Upper lobe of left lung (tissue), 4 donors: ENCODE measurements around the gene LPXN.
"Not testable (repeated sequence)": the region's sequence is repeated elsewhere in the genome, so short reads cannot be mapped to it uniquely, and the experiment has no call there.

Source experiments
- CTCF ChIP-seq, 6 experiments: fragments of 450-650 bp in 4 of 6; fragments of 200-600 bp in 2 of 6; sonication (generic) in 2 of 6; IDR thresholded peaks; one replicate each; pipeline ENCODE4 v1.5.1; 2016 to 2019; ENCODE audit warnings: antibody characterized with exemption in 6 of 6
- EP300 ChIP-seq, 4 donors: sonication (generic); formaldehyde crosslinking; IDR thresholded peaks; one replicate each; pipeline ENCODE4 v1.5.1; 2017; ENCODE audit warnings: antibody characterized with exemption in 4 of 4, control low read depth in 2 of 4
- POLR2A ChIP-seq, 4 donors: fragments of 450-650 bp; IDR thresholded peaks; one replicate each; pipeline ENCODE4 v1.5.1; 2016 to 2017; ENCODE audit warnings: antibody characterized with exemption in 4 of 4, mild to moderate bottlenecking in 2 of 4
- POLR2AphosphoS5 ChIP-seq, 2 donors: sonication (generic); formaldehyde crosslinking; IDR thresholded peaks; one replicate each; pipeline ENCODE4 v1.5.1; 2017; ENCODE audit warnings: antibody characterized with exemption in 2 of 2

GRCh38 chr11:58572906-58573305 is 2.8 kb downstream of the LPXN start:
- not testable (repeated sequence) for TF ChIP-seq CTCF, EP300, POLR2A, POLR2AphosphoS5 (IDR thresholded peaks at IDR 0.05)
